Measurements from ENCODE around the gene ZNF335. TPM values are rescaled to one million over a fixed set of nuclear protein-coding genes. Genes with fewer than 3 reads are reported as not detected.

The ZNF335 gene
- 9.5 TPM for polyA plus RNA-seq (2013, experiment 1 of 2)
- 9.3 TPM for polyA plus RNA-seq (2013, experiment 2 of 2)

GRCh38 chr20:45971675-45972499 lies at the start of gene ZNF335:
TSS of gene ZNF335 (minus strand) at chr20:45972203. CDS start at chr20:45971410, 793 bp downstream.
- Histone ChIP-seq H3K27me3 (ENCODE audit: control insufficient read depth in 1 of 2, insufficient read depth in 1 of 2, low read length in 2 of 2) (no peaks in the 10 kb centered on the region), H2AFZ (ENCODE audit: low read depth, low read length) (peak within 1 kb of the TSS; percentile 79), H4K8ac (ENCODE audit: low read length) (peak within 1 kb of the TSS; percentile 98), H3K4ac (ENCODE audit: low read depth in 1 of 2, low read length in 2 of 2) (peak within 1 kb of the TSS; percentile 76 to 95), H2AK5ac (ENCODE audit: low read length, severe bottlenecking) (peak within 1 kb of the TSS; percentile 93), H2BK12ac (ENCODE audit: low read length in 2 of 2) (peak within 1 kb of the TSS; percentile 59 to 78), H3K79me1 (replicated peaks; ENCODE audit: low read length, poor library complexity, severe bottlenecking) (peaks cover 9% of the 10 kb centered on the region), H2BK120ac (ENCODE audit: low read depth, low read length) (peak within 1 kb of the TSS; percentile 42), H3K4me2 (ENCODE audit: low read length, poor library complexity, severe bottlenecking) (peak within 1 kb of the TSS; percentile 79), H3K14ac (ENCODE audit: low read length in 2 of 2) (peak within 1 kb of the TSS in 1 of 2 experiments; percentile 81), H3K9ac (ENCODE audit: low read length) (peak within 1 kb of the TSS; percentile 99), H3K23ac (ENCODE audit: low read length in 2 of 2) (peak within 1 kb of the TSS in 1 of 2 experiments; percentile 34), H3K36me3 (ENCODE audit: control insufficient read depth in 1 of 2, insufficient read depth in 2 of 2, low read depth in 1 of 2, low read length in 2 of 2) (peaks cover 20 to 23% of the 10 kb centered on the region in 2 experiments), H4K91ac (ENCODE audit: low read length) (peak within 1 kb of the TSS; percentile 93), H3K18ac (ENCODE audit: low read depth in 1 of 2, low read length in 2 of 2) (peak within 1 kb of the TSS; percentile 94 to 95), H3K27ac (ENCODE audit: low read length, poor library complexity, severe bottlenecking) (peak within 1 kb of the TSS; percentile 100), H2BK5ac (ENCODE audit: low read depth, low read length, poor library complexity, severe bottlenecking) (peak within 1 kb of the TSS; percentile 100), H2BK15ac (ENCODE audit: low read depth, poor library complexity, severe bottlenecking) (peak within 1 kb of the TSS; percentile 94), H3K9me3 (ENCODE audit: control insufficient read depth, low read length) (no peaks in the 10 kb centered on the region), H3K4me1 (ENCODE audit: control insufficient read depth, insufficient read depth, low read depth, low read length) (peaks cover 31% of the 10 kb centered on the region), H3K4me3 (ENCODE audit: insufficient read depth in 1 of 2, low read depth in 1 of 2, low read length in 2 of 2) (peak within 1 kb of the TSS; percentile 87 to 97)
- WGBS = under 1% methylated on average over 65 of the region's 72 CpGs
- peak; percentile 97 for DNase-seq

GRCh38 chr20:46020555-46020954 lies 48.6 kb upstream of the ZNF335 start:
- H3K9me3 ChIP-seq (ENCODE audit: control insufficient read depth, low read length) = no peaks in the 10 kb centered on the region
- 94% methylated on average over 4 of the region's 4 CpGs for WGBS
- H3K4me1 ChIP-seq (ENCODE audit: control insufficient read depth, insufficient read depth, low read depth, low read length) = peaks cover 16% of the 10 kb centered on the region
- H3K14ac ChIP-seq (ENCODE audit: low read length in 2 of 2) = no peak overlapping the region
- H2BK15ac ChIP-seq (ENCODE audit: low read depth, poor library complexity, severe bottlenecking) = no peak overlapping the region
- DNase-seq = no peak
- H2AFZ ChIP-seq (ENCODE audit: low read depth, low read length) = no peak overlapping the region
- H4K91ac ChIP-seq (ENCODE audit: low read length) = no peak overlapping the region
- H3K36me3 ChIP-seq (ENCODE audit: control insufficient read depth in 1 of 2, insufficient read depth in 2 of 2, low read depth in 1 of 2, low read length in 2 of 2) = no peaks in the 10 kb centered on the region
- no peak overlapping the region for H3K27ac ChIP-seq (ENCODE audit: low read length, poor library complexity, severe bottlenecking)
- no peak overlapping the region for H2BK120ac ChIP-seq (ENCODE audit: low read depth, low read length)
- no peak overlapping the region for H4K8ac ChIP-seq (ENCODE audit: low read length)
- H3K9ac ChIP-seq (ENCODE audit: low read length) = no peak overlapping the region
- H2AK5ac ChIP-seq (ENCODE audit: low read length, severe bottlenecking) = no peak overlapping the region
- H2BK5ac ChIP-seq (ENCODE audit: low read depth, low read length, poor library complexity, severe bottlenecking) = no peak overlapping the region
- no peaks in the 10 kb centered on the region for H3K79me1 ChIP-seq (replicated peaks; ENCODE audit: low read length, poor library complexity, severe bottlenecking)
- no peak overlapping the region for H3K4me2 ChIP-seq (ENCODE audit: low read length, poor library complexity, severe bottlenecking)
- H2BK12ac ChIP-seq (ENCODE audit: low read length in 2 of 2) = no peak overlapping the region
- H3K23ac ChIP-seq (ENCODE audit: low read length in 2 of 2) = no peak overlapping the region
- H3K4ac ChIP-seq (ENCODE audit: low read depth in 1 of 2, low read length in 2 of 2) = no peak overlapping the region
- H3K27me3 ChIP-seq (ENCODE audit: control insufficient read depth in 1 of 2, insufficient read depth in 1 of 2, low read length in 2 of 2) = peaks cover 74 to 86% of the 10 kb centered on the region in 2 experiments
- no peak overlapping the region for H3K18ac ChIP-seq (ENCODE audit: low read depth in 1 of 2, low read length in 2 of 2)
- H3K4me3 ChIP-seq (ENCODE audit: insufficient read depth in 1 of 2, low read depth in 1 of 2, low read length in 2 of 2) = no peak overlapping the region

- H3K4ac ChIP-seq (ENCODE audit: low read depth in 1 of 2, low read length in 2 of 2) = no peak overlapping the region
- 61% methylated on average over 6 of the region's 6 CpGs for WGBS
- H2BK15ac ChIP-seq (ENCODE audit: low read depth, poor library complexity, severe bottlenecking) = no peak overlapping the region
- no peaks in the 10 kb centered on the region for H3K36me3 ChIP-seq (ENCODE audit: control insufficient read depth in 1 of 2, insufficient read depth in 2 of 2, low read depth in 1 of 2, low read length in 2 of 2)
- H2AK5ac ChIP-seq (ENCODE audit: low read length, severe bottlenecking) = no peak overlapping the region
- no peak overlapping the region for H3K18ac ChIP-seq (ENCODE audit: low read depth in 1 of 2, low read length in 2 of 2)
- no peak overlapping the region for H2AFZ ChIP-seq (ENCODE audit: low read depth, low read length)
- peaks cover 70 to 82% of the 10 kb centered on the region in 2 experiments for H3K27me3 ChIP-seq (ENCODE audit: control insufficient read depth in 1 of 2, insufficient read depth in 1 of 2, low read length in 2 of 2)
- no peak overlapping the region for H4K8ac ChIP-seq (ENCODE audit: low read length)
- no peak overlapping the region for H3K23ac ChIP-seq (ENCODE audit: low read length in 2 of 2)
- no peak overlapping the region for H3K4me2 ChIP-seq (ENCODE audit: low read length, poor library complexity, severe bottlenecking)
- no peak overlapping the region for H4K91ac ChIP-seq (ENCODE audit: low read length)
- no peak overlapping the region for H3K27ac ChIP-seq (ENCODE audit: low read length, poor library complexity, severe bottlenecking)
- H2BK5ac ChIP-seq (ENCODE audit: low read depth, low read length, poor library complexity, severe bottlenecking) = no peak overlapping the region
- H2BK12ac ChIP-seq (ENCODE audit: low read length in 2 of 2) = no peak overlapping the region
- no peak overlapping the region for H3K9ac ChIP-seq (ENCODE audit: low read length)
- H3K4me1 ChIP-seq (ENCODE audit: control insufficient read depth, insufficient read depth, low read depth, low read length) = peaks cover 20% of the 10 kb centered on the region
- H3K79me1 ChIP-seq (replicated peaks; ENCODE audit: low read length, poor library complexity, severe bottlenecking) = no peaks in the 10 kb centered on the region
- H3K4me3 ChIP-seq (ENCODE audit: insufficient read depth in 1 of 2, low read depth in 1 of 2, low read length in 2 of 2) = no peak overlapping the region
- DNase-seq = no peak
- no peaks in the 10 kb centered on the region for H3K9me3 ChIP-seq (ENCODE audit: control insufficient read depth, low read length)
- no peak overlapping the region for H2BK120ac ChIP-seq (ENCODE audit: low read depth, low read length)
- H3K14ac ChIP-seq (ENCODE audit: low read length in 2 of 2) = no peak overlapping the region
Measured at GRCh38 chr20:46018611-46019010, 46.6 kb upstream of the ZNF335 start.

DNA sequence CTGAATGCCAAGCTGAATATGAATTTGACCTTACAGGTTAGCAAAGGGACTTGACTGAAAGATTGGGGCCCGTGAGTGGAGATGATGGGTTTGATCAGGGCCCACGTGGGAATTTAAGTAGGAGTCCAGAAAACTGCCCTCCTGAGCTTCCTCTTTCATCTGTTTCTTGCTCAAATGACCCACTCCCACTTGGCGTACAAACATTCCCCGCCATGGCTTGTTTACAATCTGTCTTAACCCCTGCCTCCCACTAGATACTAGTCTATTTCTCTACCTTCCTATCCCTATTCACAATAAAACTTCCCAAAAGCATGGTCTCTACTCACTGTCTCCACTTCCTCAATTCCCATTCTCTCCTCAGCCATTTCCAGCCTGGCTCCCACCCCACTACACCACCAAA lies 46.1 kb upstream of the ZNF335 start:
- no peak overlapping the region for H2BK120ac ChIP-seq (ENCODE audit: low read depth, low read length)
- no peak overlapping the region for H3K14ac ChIP-seq (ENCODE audit: low read length in 2 of 2)
- no peak overlapping the region for H2BK15ac ChIP-seq (ENCODE audit: low read depth, poor library complexity, severe bottlenecking)
- H3K27me3 ChIP-seq (ENCODE audit: control insufficient read depth in 1 of 2, insufficient read depth in 1 of 2, low read length in 2 of 2) = peaks cover 69 to 82% of the 10 kb centered on the region in 2 experiments
- H3K23ac ChIP-seq (ENCODE audit: low read length in 2 of 2) = no peak overlapping the region
- H4K91ac ChIP-seq (ENCODE audit: low read length) = no peak overlapping the region
- H3K18ac ChIP-seq (ENCODE audit: low read depth in 1 of 2, low read length in 2 of 2) = no peak overlapping the region
- H3K27ac ChIP-seq (ENCODE audit: low read length, poor library complexity, severe bottlenecking) = no peak overlapping the region
- no peaks in the 10 kb centered on the region for H3K79me1 ChIP-seq (replicated peaks; ENCODE audit: low read length, poor library complexity, severe bottlenecking)
- H2AFZ ChIP-seq (ENCODE audit: low read depth, low read length) = no peak overlapping the region
- H3K9me3 ChIP-seq (ENCODE audit: control insufficient read depth, low read length) = no peaks in the 10 kb centered on the region
- no peaks in the 10 kb centered on the region for H3K36me3 ChIP-seq (ENCODE audit: control insufficient read depth in 1 of 2, insufficient read depth in 2 of 2, low read depth in 1 of 2, low read length in 2 of 2)
- WGBS = 69% methylated on average over 4 of the region's 4 CpGs
- H4K8ac ChIP-seq (ENCODE audit: low read length) = no peak overlapping the region
- H3K4me3 ChIP-seq (ENCODE audit: insufficient read depth in 1 of 2, low read depth in 1 of 2, low read length in 2 of 2) = no peak overlapping the region
- DNase-seq = no peak
- H3K4me1 ChIP-seq (ENCODE audit: control insufficient read depth, insufficient read depth, low read depth, low read length) = peaks cover 20% of the 10 kb centered on the region
- H3K9ac ChIP-seq (ENCODE audit: low read length) = no peak overlapping the region
- H3K4me2 ChIP-seq (ENCODE audit: low read length, poor library complexity, severe bottlenecking) = no peak overlapping the region
- H2AK5ac ChIP-seq (ENCODE audit: low read length, severe bottlenecking) = no peak overlapping the region
- H3K4ac ChIP-seq (ENCODE audit: low read depth in 1 of 2, low read length in 2 of 2) = no peak overlapping the region
- no peak overlapping the region for H2BK5ac ChIP-seq (ENCODE audit: low read depth, low read length, poor library complexity, severe bottlenecking)
- no peak overlapping the region for H2BK12ac ChIP-seq (ENCODE audit: low read length in 2 of 2)
